Activated CD4-positive, alpha-beta T cell treated with anti-CD3 and anti-CD28 coated beads, Interleukin-2, Interleukin-4, amounts not matched to agents 100 ng/mL and 50 ng/mL, durations not matched to agents 16 hours and 8 hours (primary cell): ENCODE results near the gene RNF14.
"Not testable (repeated sequence)": the region's sequence is repeated elsewhere in the genome, so short reads cannot be mapped to it uniquely, and the experiment has no call there.

ENCODE experiments used
- DNase-seq: peaks from one replicate; pipeline ENCODE4 v3.0.0-alpha.2; 2020; ENCODE audit warnings: low spot score

The RNF14 gene

GRCh38 chr5:142014911-142015584 is 46.1 kb downstream of the RNF14 start:
- DNase-seq = peak; percentile 90

GRCh38 chr5:142015781-142016533 is 47.1 kb downstream of the RNF14 start:
- DNase-seq = peak; percentile 84

DNA sequence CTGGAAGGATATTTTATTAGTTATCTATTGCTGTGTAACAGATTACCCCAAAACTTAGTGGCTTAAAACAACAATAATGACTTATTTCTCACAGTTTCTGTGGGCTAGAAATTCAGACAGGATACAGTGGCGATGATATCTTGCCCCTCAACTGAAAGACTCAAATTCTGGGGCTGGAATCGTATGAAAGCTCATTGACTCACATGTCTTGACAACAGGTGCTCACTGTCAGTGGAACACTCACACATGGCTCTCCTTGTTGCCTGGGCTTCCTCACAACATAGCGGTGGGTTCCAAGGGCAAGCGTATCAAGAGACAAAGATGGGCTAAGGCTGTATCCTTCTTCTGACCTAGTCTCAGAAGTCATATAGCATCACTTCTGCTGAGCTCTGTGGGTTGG is 47.7 kb downstream of the RNF14 start:
- DNase-seq = peak; percentile 84

DNA sequence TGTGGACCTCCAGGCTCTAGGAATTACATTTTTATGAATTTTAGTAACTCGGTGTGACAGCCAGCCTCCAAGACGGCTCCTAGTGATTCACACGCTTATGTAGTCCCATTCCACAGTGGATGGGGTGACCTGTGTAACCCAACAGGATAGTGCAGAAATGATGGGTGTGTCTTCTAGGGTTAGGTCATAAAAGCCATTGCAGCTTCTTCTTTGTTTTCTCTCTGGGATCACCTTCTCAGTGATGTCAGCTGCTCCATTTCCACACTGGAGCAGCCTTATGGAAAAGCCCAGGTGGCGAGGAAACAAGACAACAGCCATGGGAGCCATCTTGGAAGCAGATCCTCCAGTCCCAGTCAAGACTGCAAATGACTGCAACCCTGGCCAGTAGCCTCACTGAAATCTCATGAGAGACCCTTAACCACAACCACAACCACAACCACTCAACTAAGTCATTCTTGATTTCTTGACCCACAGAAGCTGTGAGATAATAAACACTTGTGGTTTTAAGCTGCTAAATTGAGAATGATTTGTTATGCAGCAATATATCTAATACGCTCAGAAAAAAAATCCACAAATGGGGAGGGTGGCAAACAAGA is 49.0 kb downstream of the RNF14 start:
- DNase-seq = peak; percentile 84

- no peak for DNase-seq
Measured at GRCh38 chr5:142020122-142020659, 51.3 kb downstream of the RNF14 start.

DNA sequence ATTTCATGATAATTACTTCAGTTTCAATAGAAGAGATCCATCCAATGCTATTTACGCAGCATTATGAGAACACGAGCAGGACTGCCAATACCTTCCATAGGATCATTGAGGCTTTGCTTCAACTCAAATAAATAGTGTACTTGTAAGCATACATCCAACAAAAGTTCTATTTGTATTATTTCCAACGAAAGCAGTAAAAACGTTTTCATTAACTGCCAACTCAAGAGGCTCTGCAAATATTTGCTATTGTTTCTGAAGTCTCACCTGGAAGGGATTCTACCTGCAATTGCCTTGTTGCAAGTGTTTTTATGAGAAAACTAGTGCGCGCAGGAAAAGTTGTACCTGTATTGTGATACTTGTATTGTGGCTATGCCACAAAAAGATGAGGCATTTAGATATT is 54.9 kb downstream of the RNF14 start:
- DNase-seq = no peak

- DNase-seq = peak; percentile 90
Measured at GRCh38 chr5:142024771-142025304, 55.9 kb downstream of the RNF14 start.

DNA sequence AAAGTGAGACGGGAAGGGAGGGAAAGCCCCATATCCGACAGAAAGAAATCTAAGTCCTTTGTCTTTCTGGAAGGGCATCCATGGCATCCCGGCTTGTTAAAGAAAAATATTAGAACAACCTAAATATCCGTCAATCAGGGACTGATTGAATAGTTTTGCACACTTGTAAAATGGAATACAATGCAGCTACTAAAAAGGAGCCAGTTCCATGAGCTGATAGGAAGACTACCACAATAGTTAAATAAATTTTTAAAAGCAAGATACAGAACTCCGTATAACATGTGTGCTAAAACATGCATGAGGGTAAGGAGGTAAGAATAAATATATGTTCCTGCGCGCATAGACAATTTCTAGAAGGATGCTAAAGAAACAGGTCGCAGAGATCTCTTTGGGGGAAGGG is 56.7 kb downstream of the RNF14 start:
- DNase-seq = no peak

- DNase-seq = no peak
Measured at GRCh38 chr5:142032150-142032549, 63.2 kb downstream of the RNF14 start.

GRCh38 chr5:142032747-142033631 is 64.1 kb downstream of the RNF14 start:
- DNase-seq = no peak

GRCh38 chr5:142033632-142034567 is 65.0 kb downstream of the RNF14 start:
- DNase-seq = not testable (repeated sequence)

GRCh38 chr5:142034994-142035393 is 66.1 kb downstream of the RNF14 start:
- no peak for DNase-seq

- DNase-seq = no peak
Measured at GRCh38 chr5:142036918-142037317, 68.0 kb downstream of the RNF14 start.

GRCh38 chr5:142037599-142037998 is 68.7 kb downstream of the RNF14 start:
- DNase-seq = not testable (repeated sequence)

DNA sequence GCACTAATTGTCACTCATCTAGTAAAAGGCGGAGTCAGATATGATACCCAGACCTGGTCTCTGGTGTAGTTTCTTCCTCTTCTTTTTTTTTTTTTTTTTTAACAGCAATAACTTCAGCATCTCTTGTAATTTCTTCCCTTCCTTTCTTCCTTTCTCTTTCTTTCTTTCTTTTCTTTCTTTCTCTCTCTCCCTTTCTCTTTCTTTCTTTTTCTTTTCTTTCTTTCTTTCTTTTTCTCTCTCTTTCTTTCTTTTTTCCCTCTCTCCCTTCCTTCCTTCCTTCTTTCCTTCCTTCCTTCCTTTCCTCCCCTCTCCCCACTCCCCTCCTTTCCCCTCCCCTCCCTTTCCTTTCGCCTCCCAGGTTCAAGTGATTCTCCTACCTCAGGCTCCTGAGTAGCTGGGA is 69.8 kb downstream of the RNF14 start:
- DNase-seq = no peak
